HepG2 (cell line): ENCODE data around the gene C12orf60. TPM values are rescaled to one million over a fixed set of nuclear protein-coding genes. Genes with fewer than 3 reads are reported as not detected.

ENCODE experiments used
- ATAC-seq: fragments of 200-7000 bp; cut with Tn5 transposase; 3 replicates; pipeline ENCODE4 v1.9.1; 2020; ENCODE audit warnings: mild to moderate bottlenecking, moderate library complexity
- BruUV-seq: library from RNA; stranded (reverse); fragments of 400-500 nt; replicated peaks from 2 replicates; lab custom pipeline; 2021; lab: Mats Ljungman, UMichigan
- CTCF ChIA-PET: fragments of 300-600 bp; formaldehyde crosslinking; extraction: SDS; loops from one replicate; lab custom pipeline; 2021; ENCODE audit warnings: low total read pairs, inconsistent platforms, low intra/inter-chr PET ratio; lab: Yijun Ruan, JAX
- POLR2A ChIA-PET: fragments of 350-600 bp; sonication (Branson Sonifier 250); formaldehyde crosslinking; loops from one replicate; lab custom pipeline; 2020; ENCODE audit warnings: antibody characterized with exemption, inconsistent platforms; lab: Yijun Ruan, JAX
- DNase-seq: peaks from one replicate; pipeline ENCODE4 v3.0.0-alpha.2; 2015; ENCODE audit warnings: low spot score
- FAIRE-seq: peaks from 3 replicates; lab custom pipeline; 2011; peaks lifted over from hg19 to GRCh38; lab: Jason Lieb, UNC
- H2AFZ ChIP-seq: one replicate; pipeline ENCODE4 v1.6.1; 2011; ENCODE audit warnings: low read length, inconsistent platforms
- H3K27ac ChIP-seq: fragments of 300-600 bp; 3 replicates; pipeline ENCODE4 v1.8.0; 2011; ENCODE audit warnings: mixed run types, mild to moderate bottlenecking, mixed read lengths, low read length, inconsistent platforms; ENCODE audit not compliant: insufficient read depth; ENCODE audit errors: extremely low read length
- H3K27me3 ChIP-seq, 2 experiments: fragments of 200-600 bp in 1 of 2; 2 replicates in 1 of 2; 3 replicates in 1 of 2; pipeline versions ENCODE4 v1.6.0 to v1.8.0; 2011; ENCODE audit warnings: low read length in 2 of 2, mild to moderate bottlenecking in 2 of 2, moderate library complexity in 2 of 2, inconsistent platforms in 1 of 2; ENCODE audit not compliant: insufficient read depth in 2 of 2, control insufficient read depth in 1 of 2
- H3K36me3 ChIP-seq, 2 experiments: fragments of 200-600 bp in 1 of 2; replicated peaks in 1 of 2; 2 replicates in 1 of 2; 3 replicates in 1 of 2; pipeline versions ENCODE4 v1.5.1 to v1.8.0; 2011; ENCODE audit warnings: low read length in 2 of 2, inconsistent platforms in 1 of 2; ENCODE audit not compliant: insufficient read depth in 2 of 2, control insufficient read depth in 1 of 2
- H3K4me1 ChIP-seq: 2 replicates; pipeline ENCODE4 v1.5.1; 2012; ENCODE audit warnings: low read length, inconsistent platforms; ENCODE audit not compliant: insufficient read depth
- H3K4me2 ChIP-seq: 2 replicates; pipeline ENCODE4 v1.6.0; 2011; ENCODE audit warnings: low read depth, low read length, inconsistent platforms
- H3K4me3 ChIP-seq, 3 experiments: fragments of 200-600 bp in 1 of 3; sonication (generic), shearing (Covaris generic) in 1 of 3; replicated peaks in 1 of 3; 2 replicates each; pipeline ENCODE4 v1.5.1; 2011 to 2016; ENCODE audit warnings: low read length in 3 of 3, inconsistent platforms in 2 of 3, low read depth in 2 of 3, mild to moderate bottlenecking in 2 of 3, control low read depth in 1 of 3, mixed read lengths in 1 of 3; ENCODE audit not compliant: insufficient read depth in 1 of 3
- H3K79me2 ChIP-seq: one replicate; pipeline ENCODE4 v1.6.1; 2011; ENCODE audit warnings: low read length, inconsistent platforms; ENCODE audit not compliant: insufficient read depth
- H3K9ac ChIP-seq: 2 replicates; pipeline ENCODE4 v1.6.0; 2011; ENCODE audit warnings: mild to moderate bottlenecking, low read depth, low read length, inconsistent platforms; ENCODE audit not compliant: insufficient read depth
- H3K9me3 ChIP-seq: 2 replicates; pipeline ENCODE4 v1.5.1; 2012; ENCODE audit warnings: mild to moderate bottlenecking, low read length
- H4K20me1 ChIP-seq: 2 replicates; pipeline ENCODE4 v1.6.0; 2011; ENCODE audit warnings: inconsistent platforms, mild to moderate bottlenecking, low read length, moderate library complexity; ENCODE audit not compliant: insufficient read depth
- ATF3 ChIP-seq: sonication (generic); formaldehyde crosslinking; IDR thresholded peaks from 2 replicates; pipeline ENCODE4 v1.4.0; 2020; ENCODE audit warnings: missing genetic modification reagents
- DNMT3B ChIP-seq: conservative IDR thresholded peaks from 2 replicates; pipeline ENCODE4 v1.6.1; 2016; ENCODE audit warnings: missing biosample characterization, control low read depth
- GATAD2A ChIP-seq: IDR thresholded peaks from 2 replicates; pipeline ENCODE4 v1.6.1; 2016
- GZF1 ChIP-seq: sonication (generic); formaldehyde crosslinking; IDR thresholded peaks from 2 replicates; pipeline ENCODE4 v1.5.1; 2020; ENCODE audit warnings: mild to moderate bottlenecking, missing genetic modification reagents
- MAF1 ChIP-seq: sonication (generic); formaldehyde crosslinking; IDR thresholded peaks from 2 replicates; pipeline ENCODE4 v1.5.0; 2020; ENCODE audit warnings: missing genetic modification reagents, borderline replicate concordance
- MED1 ChIP-seq: sonication (generic); formaldehyde crosslinking; IDR thresholded peaks from 2 replicates; pipeline ENCODE4 v1.4.0; 2020; ENCODE audit warnings: missing genetic modification reagents
- MIER2 ChIP-seq: IDR thresholded peaks from 2 replicates; pipeline ENCODE4 v1.6.1; 2016; ENCODE audit warnings: missing biosample characterization, missing genetic modification reagents
- PITX1 ChIP-seq: sonication (generic); formaldehyde crosslinking; IDR thresholded peaks from 2 replicates; pipeline ENCODE4 v1.5.1; 2020; ENCODE audit warnings: mild to moderate bottlenecking, missing genetic modification reagents
- RBFOX2 ChIP-seq: fragments of 200-400 bp; formaldehyde crosslinking; IDR thresholded peaks from 2 replicates; pipeline ENCODE4 v1.6.1; 2017; ENCODE audit warnings: low read depth, mild to moderate bottlenecking, low read length
- SP2 ChIP-seq: sonication (generic); formaldehyde crosslinking; IDR thresholded peaks from 2 replicates; pipeline ENCODE4 v1.5.1; 2020; ENCODE audit warnings: mild to moderate bottlenecking, missing genetic modification reagents
- STAT5B ChIP-seq: sonication (generic); formaldehyde crosslinking; IDR thresholded peaks from 2 replicates; pipeline ENCODE4 v1.4.0; 2020; ENCODE audit warnings: missing genetic modification reagents
- WGBS: methylation state at CpG from one replicate; pipeline ENCODE4 v1.1.6; 2017; ENCODE audit warnings: low lambda C conversion rate; 5-methylcytosine and 5-hydroxymethylcytosine counted together
- in situ Hi-C: cut with HindIII; loops from 2 replicates; pipeline ENCODE4 v1.10.0; 2017; ENCODE audit warnings: low pct_unique_long_range_greater_than_20kb; ENCODE audit not compliant: extremely low pct_ligation_motif_present
- intact Hi-C: fragments of 100-400 bp; cut with micrococcal nuclease; formaldehyde crosslinking; loops from one replicate; pipeline ENCODE4 v1.10.0; 2022; ENCODE audit not compliant: unreplicated experiment
- polyA plus RNA-seq, 8 experiments: library from polyadenylated mRNA; depleted of rRNA in 3 of 8; stranded (reverse) in 7 of 8; unstranded in 1 of 8; fragments of >200 nt; fragmentation: Illumina TruSeq in 4 of 8; extraction: Trizol in 4 of 8; gene quantifications; 2 replicates each; pipeline versions ENCODE4 v1.2.1 to v1.2.3, GENCODE V29; 2011 to 2016; ENCODE audit warnings: low read depth in 4 of 8, missing spikeins in 1 of 8, mixed read lengths in 1 of 8; ENCODE audit not compliant: insufficient read depth in 1 of 8
- total RNA-seq, 5 experiments: library from RNA; depleted of rRNA; stranded (reverse); fragments of >200 nt; fragmentation: Illumina TruSeq; extraction: Trizol; gene quantifications; 2 replicates each; pipeline ENCODE4 v1.2.3, GENCODE V29; 2016; ENCODE audit warnings: low read depth in 1 of 5

Gene C12orf60
- total and polyA plus RNA-seq, 2 of the 13 experiments (the other 11 are each of a cell fraction or from before 2014, with no cell fraction given), result 0.55 to 1.4 TPM

GRCh38 chr12:14854586-14855183 lies 51.2 kb downstream of the C12orf60 start:
- Histone ChIP-seq H3K4me2 (no peak overlapping the region), H3K4me1 (peaks cover 10% of the 10 kb centered on the region), H3K27me3 (no peaks in the 10 kb centered on the region), H3K36me3 (no peaks in the 10 kb centered on the region), H3K9ac (no peak overlapping the region), H4K20me1 (no peaks in the 10 kb centered on the region), H2AFZ (no peak overlapping the region), H3K27ac (no peak overlapping the region), H3K4me3 (no peak overlapping the region), H3K79me2 (no peaks in the 10 kb centered on the region), H3K9me3 (no peaks in the 10 kb centered on the region)
- POLR2A ChIA-PET, result no interaction called here
- intact Hi-C loops, result no loop called here
- no TSS peak for BruUV-seq
- ATAC-seq (no peak), FAIRE-seq (no peak), DNase-seq (no peak)
- 10% methylated on average over 6 of the region's 6 CpGs for WGBS
- in situ Hi-C loops, result no loop called here
- TF ChIP-seq DNMT3B (CRISPR knock-in tag) (no peak), MIER2 (no peak), ATF3 (CRISPR knock-in tag) (no peak), SP2 (CRISPR knock-in tag) (no peak), RBFOX2 (no peak), GATAD2A (no peak), PITX1 (no peak), MED1 (no peak), STAT5B (CRISPR knock-in tag) (no peak), MAF1 (CRISPR knock-in tag) (no peak)
- CTCF ChIA-PET, result no interaction called here

GRCh38 chr12:14858513-14858912 lies 55.0 kb downstream of the C12orf60 start:
- peaks cover 5% of the 10 kb centered on the region; the same call in 1 of the 2 replicates for H3K9me3 ChIP-seq
- no peak overlapping the region for H3K9ac ChIP-seq
- ChIA-PET CTCF (no interaction called here), POLR2A (no interaction called here)
- H3K27ac ChIP-seq, result no peak overlapping the region
- H4K20me1 ChIP-seq, result no peaks in the 10 kb centered on the region
- WGBS, result 21% methylated on average over 1 of the region's 1 CpG
- H3K79me2 ChIP-seq, result no peaks in the 10 kb centered on the region
- H3K4me1 ChIP-seq, result no peaks in the 10 kb centered on the region
- no peak overlapping the region for H2AFZ ChIP-seq
- no peak for FAIRE-seq
- H3K36me3 ChIP-seq, result no peaks in the 10 kb centered on the region
- H3K4me3 ChIP-seq, result no peak overlapping the region
- DNase-seq, result no peak
- no peaks in the 10 kb centered on the region for H3K27me3 ChIP-seq
- H3K4me2 ChIP-seq, result no peak overlapping the region
- no peak for ATAC-seq
- in situ Hi-C loops, result no loop called here
- TF ChIP-seq GZF1 (CRISPR knock-in tag), result no peak
- BruUV-seq, result no TSS peak
- intact Hi-C loops, result no loop called here
